ENCODE measurements around the gene TMEM259. TPM values are rescaled to one million over a fixed set of nuclear protein-coding genes. Genes with fewer than 3 reads are reported as not detected.
A peak's percentile ranks its signal among the peaks of the same experiment; 100 is the strongest.

TMEM259 gene
- total and polyA plus RNA-seq, 7 donors: 67.1 to 133 (median 88.8) TPM

DNA sequence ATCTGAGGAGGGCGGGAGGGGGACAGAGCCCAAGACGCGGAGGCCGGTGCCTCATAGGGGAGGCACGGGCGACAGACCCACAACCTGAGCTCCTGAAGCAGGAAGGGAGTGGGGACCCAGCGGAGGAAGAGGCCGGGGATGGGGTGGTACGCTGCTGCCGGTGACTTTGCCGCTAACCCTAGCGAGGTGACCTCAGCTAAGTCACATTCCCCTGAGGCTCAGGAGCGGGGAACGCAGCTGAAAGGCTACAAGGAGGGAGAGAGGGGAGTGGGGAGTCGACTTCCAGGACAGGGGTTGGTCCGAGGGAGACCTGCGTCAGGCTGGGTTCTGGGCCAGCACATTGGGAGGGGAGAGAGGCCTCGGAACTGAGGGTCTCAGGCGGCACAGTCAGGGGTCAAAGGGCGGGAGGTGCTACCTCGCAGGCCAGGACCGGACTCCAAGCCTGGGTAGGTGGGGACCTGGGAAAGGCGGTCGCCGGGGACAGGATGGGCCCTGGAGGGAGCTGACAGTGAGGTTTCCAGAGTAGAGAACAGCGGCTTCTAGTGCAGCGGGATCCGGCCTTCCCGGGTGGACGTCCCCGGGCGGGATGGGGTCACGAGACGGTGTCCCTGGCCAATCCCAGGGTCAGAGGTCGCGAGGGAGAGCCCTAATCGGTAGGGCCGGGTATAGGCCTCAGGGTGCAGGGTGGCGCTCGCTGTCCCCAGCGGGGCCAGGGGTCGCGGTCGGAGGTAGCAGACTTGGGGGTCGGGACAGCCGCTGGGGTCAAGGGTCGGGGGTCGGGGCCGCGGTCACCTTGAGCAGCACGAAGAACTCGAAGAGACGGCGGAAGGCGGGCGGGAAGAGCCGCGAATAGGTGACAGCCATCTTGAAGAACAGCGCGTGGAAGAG is 699 bp downstream of the TMEM259 start:
- TF ChIP-seq, protein P1, sequence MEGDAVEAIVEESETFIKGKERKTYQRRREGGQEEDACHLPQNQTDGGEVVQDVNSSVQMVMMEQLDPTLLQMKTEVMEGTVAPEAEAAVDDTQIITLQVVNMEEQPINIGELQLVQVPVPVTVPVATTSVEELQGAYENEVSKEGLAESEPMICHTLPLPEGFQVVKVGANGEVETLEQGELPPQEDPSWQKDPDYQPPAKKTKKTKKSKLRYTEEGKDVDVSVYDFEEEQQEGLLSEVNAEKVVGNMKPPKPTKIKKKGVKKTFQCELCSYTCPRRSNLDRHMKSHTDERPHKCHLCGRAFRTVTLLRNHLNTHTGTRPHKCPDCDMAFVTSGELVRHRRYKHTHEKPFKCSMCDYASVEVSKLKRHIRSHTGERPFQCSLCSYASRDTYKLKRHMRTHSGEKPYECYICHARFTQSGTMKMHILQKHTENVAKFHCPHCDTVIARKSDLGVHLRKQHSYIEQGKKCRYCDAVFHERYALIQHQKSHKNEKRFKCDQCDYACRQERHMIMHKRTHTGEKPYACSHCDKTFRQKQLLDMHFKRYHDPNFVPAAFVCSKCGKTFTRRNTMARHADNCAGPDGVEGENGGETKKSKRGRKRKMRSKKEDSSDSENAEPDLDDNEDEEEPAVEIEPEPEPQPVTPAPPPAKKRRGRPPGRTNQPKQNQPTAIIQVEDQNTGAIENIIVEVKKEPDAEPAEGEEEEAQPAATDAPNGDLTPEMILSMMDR (IDR thresholded peaks at IDR 0.05): no peak
- no peak for ATAC-seq
- no peaks in the 10 kb centered on the region for H3K9me3 ChIP-seq
- H3K4me1 ChIP-seq: peaks cover 46% of the 10 kb centered on the region
- H3K4me3 ChIP-seq: peak overlapping the region; percentile 88
- no peaks in the 10 kb centered on the region for H3K27me3 ChIP-seq (ENCODE audit: insufficient read depth in 3 of 3, low read length in 2 of 3)
- intact Hi-C loops (cut with DNase I): no loop called here
- H3K36me3 ChIP-seq (ENCODE audit: insufficient read depth in 1 of 2, low read depth in 1 of 2): no peaks in the 10 kb centered on the region
- H3K27ac ChIP-seq: peak overlapping the region; percentile 94
- WGBS, 3 donors: 1% methylated on average over 55 to 60 of the region's 60 CpGs
- peak in 1 of 2 donors; percentile 79 for DNase-seq

DNA sequence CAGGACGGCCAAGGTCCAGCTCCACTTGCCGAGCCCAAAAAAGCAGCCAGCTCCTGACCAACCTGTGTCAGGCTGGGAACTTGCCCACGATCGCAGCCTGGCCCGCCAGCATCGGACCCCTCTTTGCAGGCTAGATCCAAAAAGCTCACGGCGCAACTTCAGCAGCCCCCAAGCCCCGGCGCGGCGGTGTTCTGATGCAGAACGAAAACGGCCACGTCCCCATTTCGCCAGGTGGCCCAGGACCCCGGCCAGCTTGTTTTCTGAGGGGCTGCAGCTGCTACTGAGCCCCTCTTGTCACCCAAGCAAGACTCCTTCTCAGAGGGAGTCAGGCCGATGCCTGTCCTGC is 1.3 kb downstream of the TMEM259 start:
- intact Hi-C loops (cut with DNase I): no loop called here
- no peaks in the 10 kb centered on the region for H3K36me3 ChIP-seq (ENCODE audit: insufficient read depth in 1 of 2, low read depth in 1 of 2)
- TF ChIP-seq, protein P1 (IDR thresholded peaks at IDR 0.05): no peak
- 39 to 50% (median 48%) methylated on average over 18 of the region's 18 CpGs for WGBS, 3 donors
- H3K27ac ChIP-seq: peak overlapping the region; percentile 94
- no peaks in the 10 kb centered on the region for H3K27me3 ChIP-seq (ENCODE audit: insufficient read depth in 3 of 3, low read length in 2 of 3)
- peak in 1 of 2 donors; percentile 59 for DNase-seq
- ATAC-seq: no peak
- H3K9me3 ChIP-seq: no peaks in the 10 kb centered on the region
- H3K4me3 ChIP-seq: peak overlapping the region; percentile 88
- peaks cover 52% of the 10 kb centered on the region for H3K4me1 ChIP-seq

DNA sequence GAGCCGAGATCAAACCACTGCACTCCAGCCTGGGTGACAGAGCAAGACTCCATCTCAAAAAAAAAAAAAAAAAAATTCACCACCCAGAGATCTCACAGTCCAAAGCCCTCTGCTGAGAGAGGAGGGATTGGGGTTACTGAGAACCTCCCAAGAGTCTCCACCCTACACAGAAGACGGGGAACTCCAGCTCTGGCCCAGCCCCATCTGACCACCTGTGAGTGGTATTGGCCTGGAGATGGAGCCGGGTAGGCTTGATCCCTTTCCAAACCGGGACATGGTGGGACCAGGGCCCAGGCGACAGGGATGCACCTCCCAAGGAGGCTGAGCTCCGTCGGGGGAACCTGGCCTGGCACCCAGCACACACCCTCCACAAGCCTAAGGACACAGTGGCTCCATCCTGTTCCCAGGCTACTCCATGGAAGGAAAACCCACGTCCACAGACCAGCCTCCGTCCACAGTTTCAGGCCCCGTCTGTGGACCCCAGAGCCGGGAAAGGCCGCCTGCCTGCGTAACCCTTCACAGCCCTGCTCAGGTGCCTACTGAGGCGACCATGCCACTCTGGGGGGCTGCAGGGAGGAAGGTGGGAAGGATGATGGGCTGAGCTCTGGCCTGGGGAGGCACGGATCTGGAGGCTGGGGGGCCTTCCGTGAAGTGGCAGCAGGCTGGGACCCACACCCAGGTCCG is 1.8 kb downstream of the TMEM259 start:
- peak in 1 of 2 donors; percentile 50 for DNase-seq
- H3K27ac ChIP-seq: peak overlapping the region; percentile 94
- ATAC-seq: no peak
- peak overlapping the region; percentile 88 for H3K4me3 ChIP-seq
- H3K36me3 ChIP-seq (ENCODE audit: insufficient read depth in 1 of 2, low read depth in 1 of 2): peaks cover 0 to 3% of the 10 kb centered on the region in 2 donors
- intact Hi-C loops (cut with DNase I): no loop called here
- H3K27me3 ChIP-seq (ENCODE audit: insufficient read depth in 3 of 3, low read length in 2 of 3): no peaks in the 10 kb centered on the region
- H3K9me3 ChIP-seq: no peaks in the 10 kb centered on the region
- H3K4me1 ChIP-seq: peaks cover 57% of the 10 kb centered on the region
- WGBS, 3 donors: 32 to 42% (median 36%) methylated on average over 17 of the region's 17 CpGs
- TF ChIP-seq, protein P1 (IDR thresholded peaks at IDR 0.05): no peak

DNA sequence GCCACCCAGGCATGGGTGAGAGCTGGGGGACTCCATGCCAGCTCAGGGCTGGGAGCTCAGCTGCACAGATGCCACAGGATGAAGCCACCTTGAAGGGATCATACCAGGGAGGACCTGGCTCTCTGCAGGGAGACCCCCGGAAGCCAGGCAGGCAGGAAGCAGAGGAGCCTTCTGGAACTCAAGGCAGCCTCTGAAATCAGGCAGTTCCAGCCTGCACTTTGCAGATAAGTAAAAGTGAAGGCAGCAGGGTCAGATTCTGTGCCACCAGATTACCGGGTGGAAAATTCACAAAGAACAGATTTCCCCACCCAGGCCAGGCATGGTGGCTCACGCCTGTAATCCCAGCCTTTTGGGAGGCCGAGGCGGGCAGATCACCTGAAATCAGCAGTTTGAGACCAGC is 2.5 kb downstream of the TMEM259 start:
- WGBS, 3 donors: 66 to 87% (median 71%) methylated on average over 5 of the region's 5 CpGs
- H3K9me3 ChIP-seq: no peaks in the 10 kb centered on the region
- peak overlapping the region; percentile 88 for H3K4me3 ChIP-seq
- DNase-seq (no peak), ATAC-seq (no peak)
- no peaks in the 10 kb centered on the region for H3K27me3 ChIP-seq (ENCODE audit: insufficient read depth in 3 of 3, low read length in 2 of 3)
- H3K36me3 ChIP-seq (ENCODE audit: insufficient read depth in 1 of 2, low read depth in 1 of 2): peaks cover 0 to 10% of the 10 kb centered on the region in 2 donors
- intact Hi-C loops (cut with DNase I): no loop called here
- H3K4me1 ChIP-seq: peaks cover 57% of the 10 kb centered on the region
- TF ChIP-seq, protein P1 (IDR thresholded peaks at IDR 0.05): no peak
- no peak overlapping the region for H3K27ac ChIP-seq
